ENCODE measurements around the gene PLXNB3.

Gene PLXNB3

DNA sequence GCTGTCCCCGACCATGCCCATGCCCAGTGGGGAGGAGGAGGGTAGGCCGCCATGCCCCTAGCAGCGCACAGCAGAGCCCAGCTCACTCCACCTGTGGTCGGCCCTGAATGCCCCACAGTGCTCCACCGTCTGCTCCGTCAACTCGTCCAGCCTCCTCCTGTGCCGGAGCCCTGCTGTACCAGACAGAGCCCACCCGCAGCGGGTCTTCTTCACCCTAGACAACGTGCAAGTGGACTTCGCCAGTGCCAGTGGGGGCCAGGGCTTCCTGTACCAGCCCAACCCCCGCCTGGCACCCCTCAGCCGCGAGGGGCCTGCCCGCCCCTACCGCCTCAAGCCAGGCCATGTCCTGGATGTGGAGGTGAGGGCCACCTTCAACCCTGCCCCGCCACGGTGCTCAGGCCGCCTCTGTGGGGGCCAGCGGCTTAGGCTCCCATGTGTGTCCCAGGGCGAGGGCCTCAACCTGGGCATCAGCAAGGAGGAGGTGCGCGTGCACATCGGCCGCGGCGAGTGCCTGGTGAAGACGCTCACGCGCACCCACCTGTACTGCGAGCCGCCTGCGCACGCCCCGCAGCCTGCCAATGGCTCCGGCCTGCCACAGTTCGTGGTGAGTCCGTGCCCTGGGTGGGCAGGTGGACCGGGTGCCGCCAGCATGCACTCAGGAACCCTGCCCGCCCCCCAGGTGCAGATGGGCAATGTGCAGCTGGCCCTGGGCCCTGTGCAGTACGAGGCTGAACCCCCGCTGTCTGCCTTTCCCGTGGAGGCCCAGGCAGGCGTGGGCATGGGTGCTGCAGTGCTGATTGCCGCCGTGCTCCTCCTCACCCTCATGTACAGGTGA, 9.9 kb downstream of the PLXNB3 start:
- DNase-seq (ENCODE audit: low read depth): no peak

DNA sequence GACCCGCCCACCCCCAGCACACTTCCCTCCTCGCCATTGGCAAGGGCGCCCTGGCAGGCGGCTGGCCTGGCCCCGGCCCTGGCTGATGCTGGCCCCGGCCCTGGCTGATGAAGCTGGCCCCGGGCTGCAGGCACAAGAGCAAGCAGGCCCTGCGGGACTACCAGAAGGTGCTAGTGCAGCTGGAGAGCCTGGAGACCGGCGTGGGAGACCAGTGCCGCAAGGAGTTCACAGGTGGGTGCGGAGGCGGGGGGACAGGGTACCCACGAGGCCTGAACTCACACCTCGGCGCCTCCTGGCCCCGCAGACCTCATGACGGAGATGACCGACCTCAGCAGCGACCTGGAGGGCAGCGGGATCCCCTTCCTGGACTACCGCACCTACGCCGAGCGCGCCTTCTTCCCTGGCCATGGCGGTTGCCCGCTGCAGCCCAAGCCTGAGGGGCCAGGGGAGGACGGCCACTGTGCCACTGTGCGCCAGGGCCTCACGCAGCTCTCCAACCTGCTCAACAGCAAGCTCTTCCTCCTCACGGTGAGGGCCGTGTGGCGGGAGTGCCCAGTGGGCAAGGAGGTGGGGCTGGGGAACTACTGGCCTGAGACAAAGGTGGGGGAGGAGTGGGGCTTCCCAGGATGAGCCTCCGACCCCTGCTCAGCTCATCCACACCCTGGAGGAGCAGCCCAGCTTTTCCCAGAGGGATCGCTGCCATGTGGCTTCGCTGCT, 10.7 kb downstream of the PLXNB3 start:
- no peak for DNase-seq (ENCODE audit: low read depth)

DNA sequence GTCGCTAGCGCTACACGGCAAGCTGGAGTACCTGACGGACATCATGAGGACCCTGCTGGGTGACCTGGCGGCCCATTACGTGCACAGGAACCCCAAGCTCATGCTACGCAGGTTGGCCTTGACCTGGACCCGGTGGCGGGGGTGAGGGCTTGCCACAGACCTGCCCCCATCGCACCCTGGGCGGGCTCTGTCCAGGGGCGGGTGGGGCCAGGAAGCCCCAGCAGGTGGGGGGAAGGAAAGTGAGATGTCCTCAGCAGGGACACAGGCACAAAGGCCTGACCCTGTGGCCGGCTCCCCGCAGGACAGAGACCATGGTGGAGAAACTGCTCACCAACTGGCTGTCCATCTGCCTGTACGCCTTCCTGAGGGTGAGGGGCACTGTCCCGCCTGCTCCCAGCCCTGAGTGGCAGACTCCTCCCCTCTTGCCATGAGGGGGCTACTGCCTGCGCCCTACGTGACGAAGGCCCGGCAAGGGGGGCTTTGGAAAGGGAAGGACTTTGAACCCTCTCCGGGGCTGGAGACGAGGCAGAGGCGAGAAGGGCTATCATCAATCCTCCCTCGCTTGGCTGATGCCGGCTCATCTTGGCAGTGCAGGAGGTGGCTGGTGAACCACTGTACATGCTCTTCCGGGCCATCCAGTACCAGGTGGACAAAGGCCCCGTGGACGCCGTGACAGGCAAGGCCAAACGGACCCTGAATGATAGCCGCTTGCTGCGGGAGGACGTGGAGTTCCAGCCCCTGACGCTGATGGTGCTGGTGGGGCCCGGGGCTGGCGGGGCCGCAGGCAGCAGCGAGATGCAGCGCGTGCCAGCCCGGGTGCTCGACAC, 11.5 kb downstream of the PLXNB3 start:
- no peak for DNase-seq (ENCODE audit: low read depth)

DNA sequence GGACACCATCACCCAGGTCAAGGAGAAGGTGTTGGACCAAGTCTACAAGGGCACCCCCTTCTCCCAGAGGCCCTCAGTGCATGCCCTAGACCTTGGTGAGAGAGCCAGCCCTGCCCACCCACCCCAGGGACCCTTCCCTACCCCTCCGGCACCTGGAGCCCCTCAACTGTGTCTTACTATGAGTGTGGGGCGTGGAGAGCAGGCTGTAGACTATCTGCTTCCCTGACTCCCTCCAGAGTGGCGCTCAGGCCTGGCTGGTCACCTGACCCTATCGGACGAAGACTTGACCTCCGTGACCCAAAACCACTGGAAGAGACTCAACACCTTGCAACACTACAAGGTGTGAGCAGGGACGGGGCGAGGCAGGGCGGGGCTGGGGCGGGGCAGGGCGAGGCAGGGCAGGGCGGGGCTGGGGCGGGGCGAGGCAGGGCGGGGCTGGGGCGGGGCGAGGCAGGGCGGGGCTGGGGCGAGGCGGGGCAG, 12.1 kb downstream of the PLXNB3 start:
- no peak for DNase-seq (ENCODE audit: low read depth)

DNA sequence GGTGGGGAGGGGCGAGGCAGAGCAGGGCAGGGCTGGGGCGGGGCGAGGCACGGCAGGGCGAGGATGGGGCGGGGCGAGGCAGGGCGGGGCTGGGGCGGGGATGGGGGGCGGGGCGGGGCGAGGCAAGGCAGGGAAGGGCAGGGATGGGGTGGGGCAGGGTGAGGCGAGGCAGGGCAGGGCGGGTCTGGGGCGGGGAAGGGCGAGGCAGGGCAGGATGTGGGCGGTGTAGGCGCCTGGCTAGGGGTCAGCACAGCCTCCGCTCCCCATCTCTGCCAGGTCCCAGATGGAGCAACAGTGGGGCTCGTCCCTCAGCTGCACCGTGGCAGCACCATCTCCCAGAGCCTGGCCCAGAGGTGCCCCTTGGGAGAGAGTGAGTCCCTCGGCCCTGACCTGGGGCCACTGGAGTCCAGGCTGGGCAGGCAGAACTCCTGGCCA, 12.6 kb downstream of the PLXNB3 start:
- DNase-seq (ENCODE audit: low read depth): no peak

DNA sequence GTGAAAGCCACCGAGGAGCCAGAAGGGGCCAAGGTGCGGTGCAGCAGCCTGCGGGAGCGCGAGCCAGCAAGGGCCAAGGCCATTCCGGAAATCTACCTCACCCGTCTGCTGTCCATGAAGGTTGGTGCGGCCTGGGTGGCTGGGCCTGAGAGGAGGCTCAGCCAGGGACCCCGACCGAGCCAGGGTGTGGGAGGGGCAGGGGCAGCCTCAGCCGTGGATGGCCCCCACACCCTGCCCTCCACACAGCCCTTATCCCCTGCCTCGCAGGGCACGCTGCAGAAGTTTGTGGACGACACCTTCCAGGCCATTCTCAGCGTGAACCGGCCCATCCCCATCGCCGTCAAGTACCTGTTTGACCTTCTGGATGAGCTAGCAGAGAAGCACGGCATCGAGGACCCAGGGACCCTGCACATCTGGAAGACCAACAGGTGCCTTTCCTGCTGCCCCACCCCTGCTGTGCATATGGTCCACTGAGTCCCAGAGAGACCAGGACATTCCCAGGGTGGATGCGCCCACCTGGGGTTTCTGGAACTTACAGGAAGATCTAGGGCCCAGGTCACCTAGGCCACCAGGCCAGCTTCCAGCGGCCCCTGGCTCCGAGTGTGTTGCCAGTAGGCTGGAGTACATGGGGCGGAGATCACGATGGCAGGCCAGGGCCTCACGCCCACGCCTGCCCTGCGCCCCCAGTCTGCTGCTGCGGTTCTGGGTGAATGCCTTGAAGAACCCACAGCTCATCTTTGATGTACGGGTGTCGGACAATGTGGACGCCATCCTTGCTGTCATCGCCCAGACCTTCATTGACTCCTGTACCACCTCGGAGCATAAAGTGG, 13.4 kb downstream of the PLXNB3 start:
- DNase-seq (ENCODE audit: low read depth): no peak

DNA sequence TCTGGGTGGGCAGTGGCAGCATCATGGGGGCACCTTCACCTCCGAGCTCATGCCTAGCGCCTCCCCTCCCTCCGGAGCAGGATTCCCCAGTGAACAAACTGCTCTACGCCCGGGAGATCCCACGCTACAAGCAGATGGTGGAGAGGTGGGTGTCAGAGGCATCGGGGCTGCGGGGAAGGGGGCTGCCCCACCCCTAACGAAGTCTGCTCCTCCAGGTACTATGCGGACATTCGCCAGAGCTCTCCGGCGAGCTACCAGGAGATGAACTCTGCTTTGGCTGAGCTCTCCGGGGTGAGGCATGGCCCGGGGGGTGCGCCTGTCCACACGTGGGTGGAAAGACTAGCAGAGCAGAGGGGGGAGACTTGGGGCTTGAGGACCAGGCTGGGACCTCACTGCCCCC, 14.1 kb downstream of the PLXNB3 start:
- no peak for DNase-seq (ENCODE audit: low read depth)

DNA sequence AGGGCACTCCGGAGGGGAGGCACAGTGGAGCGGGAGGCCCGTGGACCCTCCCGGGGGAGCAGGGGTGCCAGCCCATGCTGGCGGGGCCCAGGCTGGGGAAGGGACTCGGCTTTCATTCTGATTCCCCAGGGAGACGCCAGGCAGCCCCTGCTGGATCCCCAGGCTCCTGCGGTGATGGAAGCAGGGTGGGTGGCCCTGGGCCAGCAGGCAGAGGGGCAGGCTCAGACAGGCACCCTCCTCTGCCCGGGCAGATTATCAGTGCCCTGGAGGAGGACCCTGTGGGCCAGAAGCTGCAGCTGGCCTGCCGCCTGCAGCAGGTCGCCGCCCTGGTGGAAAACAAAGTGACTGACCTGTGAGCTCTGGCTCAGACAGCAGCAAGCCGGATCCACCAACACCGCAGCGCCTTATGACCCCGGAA, 14.6 kb downstream of the PLXNB3 start:
- no peak for DNase-seq (ENCODE audit: low read depth)

DNA sequence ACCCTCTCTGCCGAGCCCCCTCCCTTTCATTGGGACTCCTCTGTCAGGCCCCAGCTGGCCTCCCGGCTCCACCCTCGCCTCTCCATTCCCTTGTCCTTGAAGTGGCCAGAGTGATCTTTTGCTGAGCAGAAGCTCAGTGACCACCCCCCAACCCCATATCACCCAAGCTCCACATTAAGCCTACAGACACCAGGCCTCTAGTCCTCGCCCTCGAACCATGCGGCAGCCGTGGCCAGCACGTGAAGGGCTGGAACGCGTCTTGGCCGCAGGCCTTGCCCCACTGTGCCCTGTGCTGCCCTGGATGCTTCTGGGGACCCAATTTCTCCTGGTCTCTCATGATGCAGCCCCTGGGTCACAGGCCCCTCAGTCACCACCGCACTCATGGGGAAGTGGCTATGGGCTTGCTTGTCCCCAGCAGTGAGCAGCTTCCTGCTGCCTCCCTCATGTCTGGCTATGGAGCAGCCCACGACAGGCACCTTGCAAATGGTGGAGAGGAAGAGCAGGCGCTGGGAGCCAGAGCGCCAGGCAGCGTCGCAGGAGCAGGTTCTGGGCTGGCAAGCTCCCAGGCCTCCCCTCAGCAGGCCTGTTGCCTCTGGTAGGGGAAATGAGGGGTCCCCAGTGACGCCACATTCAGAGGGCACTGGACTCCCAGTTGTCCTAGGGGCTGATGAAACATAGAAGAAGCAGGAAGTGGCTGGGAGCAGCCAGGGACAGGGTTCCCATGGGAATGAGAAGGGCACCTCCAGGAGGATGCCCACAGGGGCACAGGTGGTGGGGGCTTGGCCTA, 16.0 kb downstream of the PLXNB3 start:
- no peak for DNase-seq (ENCODE audit: low read depth)

DNA sequence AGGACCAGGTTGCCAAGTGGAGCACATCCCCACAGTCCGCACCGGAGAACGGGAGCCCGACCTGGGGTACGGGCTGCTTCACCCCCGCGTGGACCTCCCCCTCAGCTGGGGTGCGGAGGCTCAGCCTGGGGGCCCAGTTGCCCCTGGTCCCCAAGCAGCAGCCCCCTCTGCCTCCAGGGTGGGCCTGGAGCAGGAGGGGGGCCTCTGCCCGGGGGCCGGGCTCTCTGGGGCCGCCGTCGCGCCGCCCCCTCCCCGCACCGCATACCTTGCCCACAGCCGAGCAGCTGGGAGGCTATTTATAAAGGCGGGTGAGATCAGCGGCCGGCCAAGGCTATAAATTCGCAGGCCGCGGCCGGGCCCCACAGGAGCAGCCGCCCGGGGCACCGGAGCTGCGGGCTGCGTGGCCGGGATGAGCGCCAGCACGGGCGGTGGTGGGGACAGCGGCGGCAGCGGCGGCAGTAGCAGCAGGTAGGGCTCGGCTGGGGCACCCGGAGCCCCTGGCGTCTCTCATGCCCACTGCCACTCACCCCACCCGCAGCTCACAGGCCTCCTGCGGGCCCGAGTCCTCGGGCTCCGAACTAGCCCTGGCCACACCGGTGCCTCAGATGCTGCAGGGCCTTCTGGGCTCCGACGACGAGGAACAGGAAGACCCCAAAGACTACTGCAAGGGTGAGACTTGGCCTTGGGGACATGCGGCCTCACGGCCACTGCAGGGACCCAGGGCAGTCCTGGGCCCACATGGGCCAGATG, 16.8 kb downstream of the PLXNB3 start, which contains the start of gene SRPK3:
SRPK3 (plus strand) TSS at position 364 of the 750 bp plus-strand sequence; CDS start at position 410, 46 bp downstream.
- no peak for DNase-seq (ENCODE audit: low read depth)

DNA sequence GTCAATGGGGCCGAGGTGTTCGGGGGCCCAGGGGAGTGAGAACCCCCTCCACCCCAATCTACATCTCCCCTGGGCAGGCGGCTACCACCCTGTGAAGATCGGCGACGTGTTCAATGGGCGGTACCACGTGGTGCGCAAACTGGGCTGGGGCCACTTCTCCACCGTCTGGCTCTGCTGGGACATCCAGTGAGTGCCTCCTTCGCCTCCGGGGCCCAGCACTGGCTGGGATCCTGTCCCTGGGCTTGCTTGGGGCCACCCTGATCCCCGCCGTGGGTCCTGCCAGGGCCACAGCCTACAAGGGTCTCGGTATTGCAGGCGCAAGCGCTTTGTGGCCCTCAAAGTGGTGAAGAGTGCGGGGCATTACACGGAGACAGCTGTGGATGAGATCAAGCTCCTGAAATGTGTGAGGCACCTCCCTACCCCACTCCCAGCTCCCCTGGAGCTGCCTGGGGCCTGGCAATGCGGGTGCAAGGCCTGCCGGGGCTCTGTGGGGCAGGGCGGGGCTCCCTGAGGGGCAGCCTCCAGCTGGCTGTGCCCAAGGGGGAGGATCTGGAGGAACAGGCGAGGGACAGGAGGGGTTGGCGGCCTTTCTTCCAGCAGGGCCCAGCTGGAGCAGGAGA, 17.5 kb downstream of the PLXNB3 start:
- no peak for DNase-seq (ENCODE audit: low read depth)

DNA sequence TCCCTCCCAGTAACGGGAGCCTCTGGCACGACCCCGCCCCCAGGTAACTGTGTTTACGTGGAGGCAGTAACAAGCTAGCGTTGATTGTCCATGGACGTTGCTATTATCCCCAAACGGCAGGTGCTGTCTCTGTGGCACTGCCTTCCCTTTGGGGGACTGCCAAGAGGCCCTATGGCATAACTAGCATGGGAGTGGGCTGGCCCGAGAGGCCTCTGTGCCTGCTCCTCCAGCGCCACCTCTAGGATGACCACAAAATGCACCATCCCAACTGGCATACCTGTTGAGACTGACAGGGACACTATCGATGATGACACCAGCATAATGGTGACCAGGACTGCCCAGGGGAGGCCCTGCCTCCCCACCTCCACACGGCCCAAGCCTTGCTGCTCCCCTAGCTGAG, 18.3 kb downstream of the PLXNB3 start:
- DNase-seq (ENCODE audit: low read depth): no peak

DNA sequence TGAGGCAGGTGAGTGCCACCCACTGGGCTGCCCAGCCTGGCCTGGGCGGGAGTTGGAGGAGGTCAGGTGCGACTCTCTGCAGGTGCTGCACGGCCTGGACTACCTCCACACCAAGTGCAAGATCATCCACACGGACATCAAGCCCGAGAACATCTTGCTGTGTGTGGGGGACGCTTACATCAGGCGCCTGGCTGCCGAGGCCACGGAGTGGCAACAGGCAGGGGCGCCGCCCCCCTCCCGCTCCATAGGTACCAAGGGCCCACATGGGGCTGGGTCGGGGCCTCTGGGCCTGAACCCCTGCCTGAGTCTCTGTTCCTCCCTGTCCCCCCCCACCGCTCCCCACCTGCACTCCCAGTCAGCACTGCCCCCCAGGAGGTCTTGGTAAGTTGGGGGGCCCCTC, 18.8 kb downstream of the PLXNB3 start:
- DNase-seq (ENCODE audit: low read depth): no peak

DNA sequence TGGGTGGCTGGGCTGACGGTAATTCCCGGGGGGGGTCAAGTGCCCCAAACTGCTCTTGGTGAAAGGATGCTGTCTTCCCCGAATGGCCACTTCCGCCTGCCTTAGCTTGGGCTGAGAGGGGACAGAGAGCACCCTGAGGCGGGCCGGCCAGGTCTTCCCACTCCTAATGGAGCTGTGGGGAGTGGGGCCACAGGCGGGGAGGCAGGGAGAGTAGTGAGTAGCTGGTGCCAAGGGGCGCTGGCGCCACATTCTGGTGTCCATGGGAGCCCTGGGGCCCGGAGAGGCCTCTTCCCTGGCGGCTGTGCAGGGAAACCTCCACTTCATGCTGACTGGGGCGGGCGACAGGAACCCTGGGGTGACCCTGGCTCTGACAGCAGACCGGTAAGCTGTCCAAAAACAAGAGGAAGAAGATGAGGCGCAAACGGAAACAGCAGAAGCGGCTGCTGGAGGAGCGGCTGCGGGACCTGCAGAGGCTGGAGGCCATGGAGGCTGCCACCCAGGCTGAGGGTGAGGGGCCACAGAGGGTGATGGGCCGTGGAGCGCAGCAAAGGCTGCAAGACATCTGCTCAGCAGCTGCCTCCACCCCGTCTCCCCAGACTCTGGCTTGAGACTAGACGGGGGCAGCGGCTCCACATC, 19.4 kb downstream of the PLXNB3 start:
- DNase-seq (ENCODE audit: low read depth): no peak

DNA sequence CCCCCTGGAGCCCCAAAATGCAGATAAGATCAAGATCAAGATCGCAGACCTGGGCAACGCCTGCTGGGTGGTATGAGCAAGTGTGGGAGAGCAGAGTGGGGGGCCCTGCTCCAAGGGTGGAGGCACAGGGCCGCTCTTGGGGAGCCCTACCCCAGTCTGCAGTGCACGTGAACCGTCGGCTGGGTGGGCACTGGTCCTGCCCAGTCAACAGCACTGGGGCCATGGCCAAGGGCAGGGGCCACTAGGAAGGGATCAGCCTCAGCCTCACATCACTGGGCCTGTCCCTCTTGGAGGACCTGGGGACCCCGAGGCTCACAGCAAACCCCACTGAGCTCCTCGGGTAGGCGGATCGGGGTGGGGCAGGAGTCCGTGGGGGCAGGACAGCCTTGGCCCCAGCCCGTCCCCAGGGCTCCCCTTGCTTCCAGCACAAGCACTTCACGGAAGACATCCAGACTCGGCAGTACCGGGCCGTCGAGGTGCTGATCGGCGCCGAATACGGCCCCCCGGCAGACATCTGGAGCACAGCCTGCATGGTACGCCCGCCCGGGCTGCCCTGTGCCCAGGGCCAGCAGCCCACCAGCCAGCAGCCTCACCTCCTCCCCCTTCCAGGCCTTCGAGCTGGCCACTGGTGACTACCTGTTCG, 20.4 kb downstream of the PLXNB3 start:
- no peak for DNase-seq (ENCODE audit: low read depth)

DNA sequence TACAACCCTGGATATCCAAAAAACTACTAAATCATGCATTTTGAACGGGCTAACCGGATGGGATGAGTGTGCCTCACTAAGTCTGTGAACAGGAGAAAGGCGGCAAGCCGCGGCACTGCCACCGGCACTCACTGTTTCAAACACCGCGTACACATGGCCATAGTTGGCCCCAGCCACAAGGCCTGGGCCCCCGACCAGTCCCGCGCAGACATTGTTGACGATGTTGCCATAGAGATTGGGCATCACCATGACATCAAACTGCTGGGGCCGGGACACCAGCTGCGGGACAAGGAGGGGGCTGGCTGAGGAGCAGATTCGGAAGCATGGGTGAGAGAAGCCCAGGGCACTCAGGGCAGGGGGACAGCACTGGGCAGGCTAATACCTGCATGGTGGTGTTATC, 22.6 kb downstream of the PLXNB3 start:
- DNase-seq (ENCODE audit: low read depth): no peak

DNA sequence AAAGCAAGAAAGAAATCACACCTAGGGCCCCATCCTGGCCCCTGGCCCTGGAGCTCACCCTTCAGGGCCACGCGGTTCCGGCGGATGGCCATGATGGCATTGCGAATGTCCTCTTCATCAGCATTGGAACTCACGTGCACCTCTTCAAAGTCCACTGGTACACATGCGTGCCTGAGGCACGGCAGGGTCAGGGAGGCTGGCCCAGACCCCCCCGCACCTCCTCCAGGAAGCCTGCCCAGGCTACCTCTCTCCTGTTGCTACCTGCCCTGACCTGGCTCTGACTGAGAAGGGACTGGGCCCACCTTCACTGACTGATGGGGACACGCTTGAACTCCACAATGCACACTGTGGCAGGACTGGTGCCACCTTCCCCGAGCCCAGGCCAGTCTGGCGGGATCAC, 25.6 kb downstream of the PLXNB3 start:
- DNase-seq (ENCODE audit: low read depth): no peak

DNA sequence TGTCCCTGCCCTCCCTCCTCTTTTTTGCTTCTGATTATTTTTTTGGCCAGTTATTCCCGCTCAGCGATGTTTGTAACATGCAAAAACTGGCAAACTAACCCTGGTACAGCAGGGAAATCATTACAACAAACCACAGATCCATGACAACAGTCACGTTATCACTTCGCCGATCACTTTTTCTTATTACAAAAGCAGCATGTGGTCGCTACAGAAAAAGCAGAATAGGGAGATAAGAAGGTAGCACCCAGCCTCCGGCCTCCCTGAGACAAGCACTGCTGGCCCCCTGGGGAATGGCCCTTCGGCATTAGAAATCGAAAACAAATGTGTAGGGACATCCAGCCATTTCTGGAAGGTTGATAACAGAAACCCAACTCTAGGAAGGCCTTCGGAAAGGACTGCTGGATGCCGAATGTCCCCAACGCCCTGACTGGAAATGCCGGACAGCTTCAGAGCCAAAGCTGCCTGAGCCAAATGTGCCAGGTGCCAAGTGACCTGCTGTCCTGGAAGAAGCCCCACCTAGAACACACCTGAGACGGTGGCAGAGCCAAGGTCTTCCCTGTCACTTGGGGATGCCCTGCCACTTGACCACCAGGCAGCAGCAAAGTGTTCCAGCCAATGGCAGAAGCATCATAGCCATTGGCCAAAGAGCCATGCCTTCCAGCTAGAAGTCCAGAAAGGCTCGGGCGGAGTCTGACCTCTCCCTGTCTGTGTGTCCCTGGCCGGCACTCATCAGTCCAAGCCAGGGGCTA, 27.2 kb downstream of the PLXNB3 start:
- DNase-seq (ENCODE audit: low read depth): no peak
